GM19023 (cell line): Measurements from ENCODE around the gene RASSF4.

Experiments used
- ATAC-seq: cut with Tn5 transposase; IDR thresholded peaks from one replicate; pipeline ENCODE4 v1.9.1; 2021; ENCODE audit warnings: mild to moderate bottlenecking, moderate library complexity; ENCODE audit not compliant: unreplicated experiment

Gene RASSF4

DNA sequence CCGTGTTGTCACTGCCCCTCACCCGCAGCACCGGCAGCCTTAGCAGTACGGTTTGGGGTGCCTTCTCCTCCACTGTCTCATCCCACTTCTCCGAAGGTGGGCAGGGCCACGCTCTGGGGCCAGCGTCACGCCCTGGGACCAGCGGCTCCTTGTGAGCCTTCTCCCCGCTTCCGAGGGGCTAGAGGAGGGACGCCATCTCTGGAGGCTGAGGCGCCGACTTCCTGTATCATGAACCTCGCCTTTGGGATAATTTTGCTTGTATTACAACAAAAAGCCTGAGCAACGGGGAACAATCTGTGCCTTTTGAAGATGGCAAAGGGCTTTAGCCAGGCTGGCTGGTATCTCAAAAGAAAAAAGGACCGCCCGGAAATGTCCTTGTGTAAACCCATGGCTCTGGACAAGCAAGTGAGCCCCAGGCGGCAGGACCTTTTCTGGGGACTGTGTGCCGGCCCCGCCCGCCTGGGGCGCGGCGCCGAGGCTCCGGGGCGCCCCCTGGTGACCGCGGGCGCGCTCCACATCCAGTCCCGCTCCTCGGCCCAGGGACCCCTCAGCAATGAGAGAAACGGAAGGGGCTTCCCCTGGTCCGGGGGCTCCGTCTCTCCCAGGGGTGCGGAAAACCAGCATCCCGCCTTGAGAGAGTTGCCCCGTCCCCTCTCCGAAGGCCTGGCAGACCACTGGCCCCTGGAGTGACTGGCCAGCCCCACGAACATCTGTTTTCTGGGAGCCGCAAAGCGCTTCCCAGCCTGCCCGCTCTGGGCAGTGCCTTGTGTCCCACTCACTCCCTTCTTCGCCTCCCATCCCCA is 15.2 kb downstream of the RASSF4 start:
- peak; percentile 68 for ATAC-seq

DNA sequence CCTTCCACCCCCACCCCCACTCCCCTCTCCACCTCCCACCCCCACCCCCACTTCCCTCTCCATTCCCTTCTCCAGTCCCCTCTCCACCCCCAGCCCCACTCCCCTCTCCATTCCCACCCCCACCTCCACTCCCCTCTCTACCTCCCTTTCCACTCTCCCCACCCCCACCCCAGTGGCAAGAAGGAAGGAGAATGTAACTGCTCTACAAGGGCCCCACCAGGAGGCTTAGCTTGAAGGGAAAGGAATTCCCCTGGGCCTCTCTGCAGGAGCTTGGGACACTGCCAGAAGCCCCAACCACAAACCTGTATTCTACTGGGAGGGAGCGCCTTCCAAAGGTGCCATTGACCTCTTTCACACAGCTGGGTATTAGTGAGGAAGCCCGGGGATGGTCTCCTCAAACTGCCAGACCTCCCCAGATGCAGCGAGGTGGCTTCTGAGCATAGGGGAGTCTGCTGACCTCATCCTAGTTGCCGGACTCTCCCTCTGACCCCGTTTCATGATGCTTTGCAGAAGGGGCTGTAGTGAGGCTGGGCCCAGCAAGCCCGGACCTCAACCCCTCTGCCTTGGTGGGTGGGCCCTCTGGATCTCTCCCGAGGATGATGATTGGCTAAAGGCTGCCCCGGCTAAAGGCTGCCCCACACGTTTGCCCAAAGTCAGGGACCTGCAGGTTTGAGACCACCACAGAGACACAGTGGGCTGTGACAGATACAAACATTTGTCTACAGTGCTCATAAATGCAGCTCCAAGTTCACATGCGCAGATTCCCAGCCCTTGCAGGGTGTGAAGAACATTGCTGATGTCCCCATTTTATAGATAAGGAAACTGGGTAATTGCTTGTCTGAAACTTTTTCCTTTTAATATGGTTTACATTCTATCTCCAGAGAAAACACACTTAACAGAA is 16.1 kb downstream of the RASSF4 start:
- no peak for ATAC-seq

DNA sequence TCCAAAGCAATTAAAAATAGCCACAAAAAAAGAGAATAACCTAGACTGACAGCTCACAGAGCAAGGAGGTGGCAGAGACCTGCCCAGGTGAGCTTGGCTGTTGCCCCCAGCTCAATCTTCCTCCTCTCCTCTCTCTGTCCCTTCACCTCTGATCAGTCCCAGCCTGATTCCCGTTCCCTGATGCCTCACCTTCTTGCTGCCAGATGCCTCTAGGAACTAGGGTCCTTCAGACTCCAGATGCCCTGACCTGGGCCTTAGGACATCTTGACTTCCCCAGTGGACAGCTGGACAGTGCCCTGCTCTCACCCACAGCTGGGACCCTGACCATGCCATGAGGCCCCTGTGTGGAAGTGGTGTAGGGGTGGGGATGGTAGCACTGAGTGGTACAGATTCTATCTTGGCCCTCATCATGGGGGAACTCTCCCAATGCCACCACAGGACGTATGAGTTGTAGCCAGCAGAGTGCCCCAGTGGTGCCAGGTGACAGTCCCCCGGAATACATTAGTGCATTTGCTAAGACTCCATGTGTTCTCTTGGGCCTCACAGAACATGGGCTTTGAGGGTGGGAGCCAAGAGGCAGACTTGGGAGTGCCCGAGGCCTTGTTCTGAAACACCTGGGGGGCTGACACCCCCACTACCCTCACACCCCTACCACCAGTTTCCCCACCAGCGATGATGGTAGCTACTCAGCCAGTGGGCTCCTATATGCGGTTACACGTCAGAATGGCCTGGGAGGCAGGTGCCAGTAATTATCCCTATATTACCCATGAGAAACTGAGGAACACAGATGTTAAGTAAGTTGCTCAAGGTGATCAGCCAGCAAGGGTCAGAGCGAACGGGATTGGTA is 17.0 kb downstream of the RASSF4 start:
- no peak for ATAC-seq

DNA sequence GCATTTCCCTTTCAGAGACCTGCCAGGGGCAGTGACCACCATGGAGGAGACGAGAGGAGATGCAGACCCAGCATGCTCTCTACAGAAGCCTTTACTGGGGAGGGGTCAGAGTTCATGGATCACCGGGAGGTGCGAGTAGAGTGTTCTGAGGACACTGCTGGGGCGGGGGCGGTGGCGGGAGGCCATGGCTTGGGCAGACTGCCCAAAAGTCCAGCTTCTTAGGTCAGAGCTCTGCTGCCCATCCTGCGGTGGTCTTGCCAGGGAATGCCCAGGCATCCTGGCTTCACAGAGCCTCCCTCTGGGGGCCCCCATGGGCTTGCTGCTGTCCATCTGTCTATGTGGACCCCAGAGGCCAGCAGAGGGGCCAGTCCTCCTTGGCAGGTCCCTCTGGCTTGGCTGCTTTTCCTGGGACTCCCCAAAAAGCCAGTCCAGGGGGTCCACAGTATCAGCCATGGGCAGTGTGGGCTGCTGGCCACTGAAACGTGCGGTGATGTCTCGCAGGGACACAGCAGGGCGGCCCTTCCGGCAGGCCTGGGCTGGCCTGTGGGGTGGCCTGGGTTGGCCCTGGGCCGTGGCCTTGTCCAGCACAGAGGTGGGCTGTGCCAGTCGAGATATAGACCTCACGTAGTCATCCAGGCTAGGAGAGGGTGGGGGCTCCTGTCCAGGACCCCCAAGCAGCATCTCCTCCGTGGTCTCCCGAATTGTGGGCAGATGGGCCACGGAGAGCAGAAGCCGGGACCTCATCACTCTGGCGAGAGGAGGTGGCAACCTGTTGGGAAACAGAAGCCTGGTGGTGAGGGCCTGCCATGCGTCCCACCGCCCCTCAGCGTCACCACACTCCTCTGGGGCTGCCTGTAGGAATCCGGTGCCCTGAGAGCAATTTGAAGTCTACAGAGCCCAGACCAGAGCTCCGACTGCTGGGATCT is 17.9 kb downstream of the RASSF4 start:
- ATAC-seq: no peak

DNA sequence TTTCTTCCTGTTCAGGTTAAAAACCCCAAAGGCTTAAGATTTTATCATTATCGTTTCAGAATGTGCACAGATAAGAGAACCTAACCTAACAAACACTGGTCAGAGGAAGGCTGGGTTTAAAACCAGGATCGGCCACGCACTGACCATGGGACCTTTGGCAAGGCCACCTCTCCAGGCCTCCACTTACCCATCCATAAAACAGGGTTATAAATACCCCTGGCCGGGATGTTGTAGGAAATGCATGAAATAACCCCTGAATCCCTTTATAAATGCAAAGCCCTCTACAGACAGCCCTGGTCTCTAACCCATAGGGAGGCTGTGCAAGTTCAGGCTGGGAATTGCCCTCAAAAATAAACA is 18.6 kb downstream of the RASSF4 start:
- no peak for ATAC-seq

DNA sequence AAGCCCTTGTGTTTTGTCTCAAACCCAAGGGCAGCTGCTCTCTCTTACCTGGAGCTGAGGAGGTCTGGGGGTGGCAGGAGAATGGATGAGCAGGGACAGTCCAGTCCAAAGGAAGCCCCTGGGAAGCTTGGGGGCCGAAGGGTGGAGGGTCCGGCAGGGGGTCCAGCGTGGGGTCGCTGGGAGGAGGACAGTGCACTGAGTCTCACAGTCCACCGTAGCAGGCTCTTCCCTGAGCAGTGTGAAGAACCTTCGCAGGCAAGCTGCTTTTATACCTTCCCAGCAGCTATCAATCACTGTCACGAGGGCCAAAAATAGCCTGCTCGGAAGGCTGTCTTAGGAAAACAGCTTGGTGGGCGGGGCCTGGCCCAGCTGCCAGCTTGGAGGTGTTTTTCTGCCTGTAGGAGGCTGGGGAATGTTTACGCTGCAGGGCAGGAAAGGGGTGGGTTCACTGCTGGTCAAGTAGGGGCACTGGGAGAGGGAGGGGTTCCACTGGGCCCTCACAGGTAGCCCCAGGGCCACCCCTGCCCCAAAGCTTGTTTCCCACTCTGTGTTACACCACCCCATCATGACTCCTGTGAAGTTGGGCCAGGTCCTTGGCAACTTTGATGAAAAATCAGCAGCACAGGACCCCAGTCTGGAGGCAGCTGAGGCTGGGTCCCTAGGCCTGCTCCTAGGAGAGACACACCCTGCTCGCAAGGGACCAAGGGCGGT is 19.1 kb downstream of the RASSF4 start, which contains the start of gene DEPP1:
Gene DEPP1 (minus strand): TSS at position 240 of the 711 bp plus-strand sequence. CDS start 779 bp downstream, outside the sequence.
- no peak for ATAC-seq

DNA sequence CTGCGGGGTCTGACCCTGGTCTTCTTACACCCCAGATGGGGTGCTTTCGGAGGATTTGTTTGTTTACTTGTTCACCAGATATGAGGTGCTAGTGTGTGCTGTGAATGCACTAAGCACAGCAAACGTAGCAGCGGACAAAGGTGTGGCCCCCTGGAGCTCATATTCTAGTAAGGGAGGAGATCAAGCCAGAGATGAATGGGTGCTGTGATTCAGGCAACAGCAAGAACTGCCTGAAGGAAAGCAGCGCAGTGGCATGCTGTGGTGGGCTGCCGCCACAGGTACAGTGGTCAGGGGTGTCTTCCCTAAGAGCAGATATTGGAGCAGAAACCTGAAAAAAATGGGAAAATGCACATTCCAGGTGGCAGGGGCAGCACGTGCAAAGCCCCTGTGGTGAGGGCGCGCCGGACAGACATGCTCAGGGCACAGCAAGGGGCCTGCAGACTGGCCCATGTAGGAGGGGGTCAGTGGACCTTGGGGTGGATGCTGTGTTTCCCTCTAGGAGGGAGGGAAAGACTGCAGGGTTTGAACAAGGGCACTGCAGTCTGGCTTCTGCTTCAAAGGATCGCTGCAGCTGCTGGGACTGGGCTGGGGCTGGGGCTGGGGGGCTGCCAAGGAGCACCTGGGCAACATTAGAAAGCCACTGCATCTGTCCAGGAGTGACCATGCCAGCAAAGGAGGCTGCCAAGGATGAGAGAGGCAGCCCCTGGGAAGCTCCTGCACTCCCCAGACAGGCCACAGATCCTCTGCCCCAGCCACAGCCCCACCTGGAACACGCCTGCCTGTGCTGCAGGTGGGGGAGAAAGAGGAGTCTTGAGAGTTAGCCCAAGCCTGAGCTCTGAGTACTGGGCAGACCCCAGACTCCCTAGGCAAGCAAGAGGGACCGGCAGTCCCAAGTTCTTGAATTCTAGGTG is 19.9 kb downstream of the RASSF4 start:
- ATAC-seq: no peak

DNA sequence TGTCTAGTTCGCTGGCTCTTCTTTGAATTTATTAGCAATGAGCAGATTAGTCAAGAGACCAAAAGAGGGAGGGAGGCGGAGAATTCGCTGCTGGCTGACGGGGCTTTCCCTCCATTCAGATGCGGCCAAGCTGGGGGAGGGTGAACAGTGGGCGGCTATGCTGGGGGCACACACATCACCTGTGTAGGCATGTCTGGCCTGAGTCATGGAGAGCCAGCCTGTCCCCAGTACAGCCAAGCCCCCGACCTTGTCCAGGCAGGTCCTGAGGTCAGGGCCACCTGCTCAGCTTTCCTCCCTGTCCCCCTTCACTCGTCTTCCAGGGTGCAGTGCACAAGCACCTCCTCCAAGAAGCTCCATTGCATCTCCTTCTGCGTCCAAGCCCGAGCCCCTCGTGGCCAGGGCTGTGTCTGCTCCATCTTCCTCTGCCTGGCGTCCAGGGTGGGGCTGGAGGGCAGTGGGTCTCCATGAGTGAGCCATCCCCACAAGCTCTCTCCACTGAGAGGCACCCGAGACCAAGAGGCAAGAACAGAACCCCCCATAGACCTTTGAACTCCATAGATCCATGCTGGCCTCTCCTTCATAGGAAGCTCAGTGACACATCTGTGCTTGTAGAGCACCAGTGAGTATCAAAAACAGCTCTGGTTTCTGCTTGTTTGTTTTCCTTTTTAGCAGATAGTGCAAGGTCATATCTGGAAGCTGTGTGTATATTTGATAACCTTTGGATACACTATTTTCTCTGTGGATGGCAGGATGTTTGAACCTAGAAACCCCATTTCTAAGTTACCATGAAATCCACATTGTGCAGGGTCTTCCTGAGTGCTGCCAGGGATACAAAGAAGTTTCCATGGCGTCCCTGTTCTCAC is 20.9 kb downstream of the RASSF4 start:
- no peak for ATAC-seq

DNA sequence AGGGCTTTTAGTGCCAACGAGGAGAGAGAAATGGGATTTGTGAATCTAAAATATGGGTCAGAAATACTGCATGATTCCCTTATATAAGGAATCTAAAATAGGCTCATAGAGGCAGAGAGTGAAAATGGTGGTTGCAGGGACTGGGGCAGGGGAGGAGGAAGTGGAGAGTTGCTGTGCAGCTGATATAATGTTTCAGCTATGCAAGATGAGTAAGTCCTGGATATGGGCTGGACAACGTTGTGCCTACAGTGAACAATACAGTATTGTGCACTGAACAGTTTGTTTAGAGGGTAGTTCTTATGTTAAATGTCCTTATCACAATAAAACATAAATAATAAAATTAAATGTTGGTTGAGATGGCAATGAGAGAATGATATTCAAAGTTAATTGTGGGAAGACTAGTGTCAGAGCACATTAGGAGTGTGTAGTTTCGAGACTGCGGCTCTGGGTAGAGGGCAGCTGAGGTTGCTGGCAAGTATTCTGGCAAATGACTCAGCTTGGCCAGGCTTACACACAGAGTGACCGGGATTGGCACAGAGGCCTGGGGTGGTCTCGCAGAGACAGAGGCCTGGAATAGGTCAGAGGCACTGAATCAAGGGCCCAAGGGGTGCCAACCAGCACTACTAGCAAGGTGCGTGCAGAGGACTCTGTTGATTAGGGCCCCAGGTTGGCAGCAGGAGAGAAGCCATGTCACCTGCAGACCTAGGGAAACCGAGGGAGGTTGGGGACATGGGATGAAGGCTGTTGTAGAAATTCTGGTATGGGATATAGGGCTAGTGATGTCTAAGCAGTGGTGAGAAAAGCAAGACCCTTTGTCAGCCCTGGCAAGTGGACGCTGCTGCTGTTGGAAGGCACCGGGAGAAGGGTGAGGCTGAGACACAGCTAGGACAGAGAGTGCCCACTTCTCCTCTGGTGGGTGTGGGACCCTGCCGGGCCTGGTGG is 21.8 kb downstream of the RASSF4 start:
- peak; percentile 34 for ATAC-seq

DNA sequence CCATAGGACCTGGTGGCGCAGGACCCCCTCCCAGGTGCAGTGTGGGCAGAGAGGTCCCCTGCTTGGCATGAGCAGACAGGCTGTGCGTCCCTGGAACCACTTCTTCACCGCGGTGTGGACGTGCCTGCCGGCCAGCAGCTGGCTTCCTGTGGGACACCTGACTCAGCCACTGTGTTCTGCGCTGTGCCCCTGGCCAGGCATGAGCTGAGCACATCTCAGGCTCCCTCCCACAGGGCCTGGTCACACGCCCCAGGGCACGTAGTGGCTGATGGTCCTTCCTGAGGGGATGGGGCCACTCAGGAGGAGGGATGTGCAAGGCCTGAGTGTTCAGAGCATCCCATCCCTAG is 22.5 kb downstream of the RASSF4 start:
- no peak for ATAC-seq

DNA sequence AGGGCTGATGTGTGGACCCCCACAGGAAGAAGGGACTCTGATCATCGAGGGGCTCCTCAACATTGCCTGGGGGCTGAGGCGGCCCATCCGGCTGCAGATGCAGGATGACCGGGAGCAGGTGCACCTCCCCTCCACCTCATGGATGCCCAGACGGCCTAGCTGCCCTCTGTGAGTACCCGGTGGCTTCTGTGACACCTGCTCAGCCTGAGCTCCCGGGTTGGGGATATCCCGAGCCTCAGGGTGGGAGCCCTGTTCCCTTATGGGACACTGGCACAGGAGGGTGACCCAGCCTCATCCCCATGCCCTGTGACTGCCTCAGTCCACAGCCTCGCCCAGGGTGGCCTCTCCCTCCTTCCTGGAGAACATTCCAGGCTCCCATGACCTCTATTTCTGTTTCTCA is 22.9 kb downstream of the RASSF4 start:
- ATAC-seq: no peak

DNA sequence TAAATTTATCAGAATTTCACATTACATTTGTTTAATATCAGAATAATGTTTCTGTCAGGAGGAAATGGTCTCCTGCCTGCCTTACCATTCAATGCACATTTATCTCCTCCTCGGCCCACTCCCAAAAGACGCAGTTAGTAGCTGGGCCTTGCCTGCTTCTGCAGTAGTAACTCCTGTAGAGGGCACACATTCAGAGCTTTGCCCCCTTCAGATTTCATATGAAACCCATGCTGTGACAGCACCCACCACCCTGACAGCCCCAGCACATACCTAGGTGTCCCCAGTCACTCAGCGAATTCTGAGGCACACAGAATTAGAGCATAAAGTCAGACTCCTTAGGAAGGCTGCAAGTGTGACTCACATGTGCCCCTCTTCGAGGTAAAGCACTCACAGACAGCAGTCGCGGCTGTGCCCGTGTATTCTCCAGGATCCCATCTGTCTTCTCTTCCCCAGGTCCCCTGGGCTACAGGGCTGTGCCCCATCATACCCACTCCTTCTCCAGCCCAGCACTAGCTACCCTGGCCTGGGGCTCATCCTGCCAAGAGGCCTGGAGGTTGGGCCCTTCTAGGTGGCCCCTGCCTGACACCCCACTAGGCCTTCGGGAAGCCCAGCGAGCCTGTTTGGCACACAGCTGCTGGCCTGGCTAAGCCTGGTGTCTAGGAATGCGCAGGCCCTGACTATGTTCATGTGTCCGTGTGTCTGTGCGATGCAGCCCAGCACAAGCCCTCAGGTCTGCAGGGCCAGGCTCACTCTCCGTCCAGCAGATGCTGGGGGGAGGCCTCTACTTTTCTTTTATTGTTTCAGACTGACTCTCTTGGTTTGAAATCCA is 23.7 kb downstream of the RASSF4 start:
- ATAC-seq: no peak

DNA sequence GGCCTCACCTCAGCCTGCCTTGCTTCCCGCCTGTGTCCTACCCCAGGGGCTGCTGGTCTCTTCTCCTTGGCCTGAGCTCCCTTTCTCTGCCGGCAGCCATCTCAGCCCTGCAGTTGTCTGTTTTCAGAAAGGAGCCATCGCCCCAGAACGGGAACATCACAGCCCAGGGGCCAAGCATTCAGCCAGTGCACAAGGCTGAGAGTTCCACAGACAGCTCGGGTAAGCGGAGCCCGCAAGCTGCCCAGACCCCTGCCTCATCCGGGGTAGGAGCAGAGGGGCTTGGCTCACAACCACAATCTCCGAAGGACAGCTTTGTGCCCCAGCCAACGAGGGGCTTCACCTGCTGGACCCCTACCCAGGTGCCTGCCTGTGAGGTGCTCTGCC is 24.3 kb downstream of the RASSF4 start:
- no peak for ATAC-seq

DNA sequence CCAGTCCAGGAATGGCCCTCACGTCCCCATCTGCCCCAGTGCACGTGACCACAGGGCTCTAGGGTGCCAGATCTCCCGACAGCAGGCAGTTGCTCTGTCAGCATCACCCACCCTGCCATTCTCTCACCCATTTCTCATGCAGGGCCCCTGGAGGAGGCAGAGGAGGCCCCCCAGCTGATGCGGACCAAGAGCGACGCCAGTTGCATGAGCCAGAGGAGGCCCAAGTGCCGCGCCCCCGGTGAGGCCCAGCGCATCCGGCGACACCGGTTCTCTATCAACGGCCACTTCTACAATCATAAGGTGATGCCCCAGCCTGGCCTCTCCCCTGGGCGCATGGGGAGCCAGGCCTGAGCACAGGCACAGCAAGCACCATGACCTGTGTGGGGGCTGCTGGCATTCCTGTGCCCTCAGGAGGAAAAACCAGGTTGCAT is 25.1 kb downstream of the RASSF4 start:
- no peak for ATAC-seq

DNA sequence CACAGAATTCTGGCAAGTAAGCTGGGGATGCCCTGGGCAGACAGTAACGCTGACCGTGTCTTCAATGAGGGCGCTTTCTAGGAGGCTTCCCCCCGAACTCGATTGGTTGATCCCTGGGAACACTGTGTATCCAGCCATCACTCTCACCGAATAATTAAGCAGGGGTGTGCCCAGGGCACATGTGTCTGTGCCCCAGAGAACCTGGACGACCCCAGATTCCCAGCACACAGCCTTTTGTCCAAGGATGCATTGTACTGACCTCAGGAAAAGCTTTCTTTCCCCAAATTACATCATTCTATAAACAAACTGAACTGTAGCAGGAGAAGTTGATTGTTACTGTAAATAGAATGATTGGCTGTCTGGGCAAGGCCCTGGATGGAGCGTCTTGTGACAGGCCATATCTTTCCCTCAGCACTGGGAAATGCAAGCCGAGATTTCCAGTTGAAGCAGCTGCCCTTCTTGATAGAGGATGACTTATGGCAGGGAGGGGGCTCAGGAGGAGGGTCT is 25.6 kb downstream of the RASSF4 start:
- no peak for ATAC-seq
